Prostate gland (tissue), 2 donors: ENCODE results near the gene OLFM1. TPM values are rescaled to one million over a fixed set of nuclear protein-coding genes. Genes with fewer than 3 reads are reported as not detected.
"Not testable (repeated sequence)": the region's sequence is repeated elsewhere in the genome, so short reads cannot be mapped to it uniquely, and the experiment has no call there.

Experiments used
- DNase-seq: peaks from one replicate; pipeline ENCODE4 v3.0.0-alpha.2; 2019; ENCODE audit warnings: low spot score
- H3K27ac ChIP-seq, 2 donors: fragments of 200-600 bp; sonication (generic); 2 replicates each; pipeline ENCODE4 v1.5.1; 2017 to 2019
- H3K27me3 ChIP-seq: fragments of 200-600 bp; sonication (generic); replicated peaks from 2 replicates; pipeline ENCODE4 v1.5.1; 2019; ENCODE audit not compliant: insufficient read depth
- H3K36me3 ChIP-seq, 2 donors: fragments of 200-600 bp; sonication (generic); 1 replicate in 1 of 2; 2 replicates in 1 of 2; pipeline versions ENCODE4 v1.5.1 to v1.8.1; 2017 to 2019
- H3K4me1 ChIP-seq: fragments of 200-600 bp; sonication (generic); replicated peaks from 2 replicates; pipeline ENCODE4 v1.5.1; 2019
- H3K4me3 ChIP-seq, 2 donors: fragments of 200-600 bp; sonication (generic); 2 replicates each; pipeline ENCODE4 v1.5.1; 2017 to 2019
- H3K9me3 ChIP-seq: fragments of 200-600 bp; sonication (generic); 2 replicates; pipeline ENCODE4 v1.5.1; 2017
- POLR2A ChIP-seq: fragments of 450-650 bp; IDR thresholded peaks from one replicate; pipeline ENCODE4 v1.6.1; 2016; ENCODE audit warnings: antibody characterized with exemption, mild to moderate bottlenecking
- POLR2AphosphoS5 ChIP-seq: sonication (generic); formaldehyde crosslinking; IDR thresholded peaks from one replicate; pipeline ENCODE4 v1.6.1; 2017; ENCODE audit warnings: antibody characterized with exemption
- WGBS: methylation state at CpG from one replicate; pipeline ENCODE4 v1.1.5; 2018; 5-methylcytosine and 5-hydroxymethylcytosine counted together
- intact Hi-C: fragments of 100-400 bp; cut with DNase I; formaldehyde crosslinking; loops from one replicate; pipeline ENCODE4 v1.14.2; 2022
- total RNA-seq, 2 donors: library from RNA; depleted of rRNA; stranded (reverse); fragments of >200 nt; gene quantifications; one replicate each; pipeline ENCODE4 v1.1.0, GENCODE V29; 2016
- TF ChIP-seq, protein P1 (sequence below), 4 experiments: fragments of 200-600 bp in 2 of 4; fragments of 450-650 bp in 2 of 4; sonication (generic) in 2 of 4; IDR thresholded peaks; 1 replicate in 3 of 4; 2 replicates in 1 of 4; pipeline ENCODE4 v1.5.1; 2016 to 2019; ENCODE audit warnings: antibody characterized with exemption in 4 of 4, mild to moderate bottlenecking in 2 of 4, moderate library complexity in 2 of 4

OLFM1 gene
- total RNA-seq, 2 donors from 2014 or later: 11.7 to 23.3 TPM

- no peaks in the 10 kb centered on the region for H3K36me3 ChIP-seq
- TF ChIP-seq POLR2AphosphoS5: no peak
- no peak for TF ChIP-seq POLR2A
- H3K9me3 ChIP-seq: no peaks in the 10 kb centered on the region
- 82% methylated on average over 11 of the region's 11 CpGs for WGBS
- no peak overlapping the region for H3K27ac ChIP-seq
- intact Hi-C loops: no loop called here
- no peak overlapping the region for H3K4me3 ChIP-seq
- no peak for DNase-seq
- H3K4me1 ChIP-seq: no peaks in the 10 kb centered on the region
- no peaks in the 10 kb centered on the region for H3K27me3 ChIP-seq
Observed at GRCh38 chr9:135159801-135160200, 72.3 kb downstream of the OLFM1 start.

DNA sequence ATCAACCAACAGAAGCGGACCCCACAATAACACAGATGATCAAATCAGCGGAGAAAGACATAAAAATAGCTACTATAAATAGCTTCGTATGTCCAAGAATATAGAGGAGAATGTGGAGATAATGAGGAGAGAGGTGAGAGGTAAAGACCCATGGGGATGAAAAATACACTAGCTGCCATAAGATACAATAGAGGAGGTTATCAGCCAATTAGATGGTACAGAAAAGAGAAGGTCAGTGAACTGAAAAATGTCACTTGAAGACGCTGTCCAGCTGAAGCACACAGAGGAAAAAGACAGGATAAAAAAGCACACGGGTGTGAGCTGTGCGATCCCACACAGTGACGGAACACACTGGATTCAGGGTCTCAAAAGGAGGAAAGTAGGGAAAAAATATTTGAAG, 73.4 kb downstream of the OLFM1 start:
- DNase-seq: no peak
- H3K4me1 ChIP-seq: no peaks in the 10 kb centered on the region
- H3K27me3 ChIP-seq: no peaks in the 10 kb centered on the region
- no peaks in the 10 kb centered on the region for H3K9me3 ChIP-seq
- intact Hi-C loops: no loop called here
- H3K27ac ChIP-seq: no peak overlapping the region
- H3K36me3 ChIP-seq: no peaks in the 10 kb centered on the region
- H3K4me3 ChIP-seq: no peak overlapping the region
- TF ChIP-seq POLR2AphosphoS5 (no peak), POLR2A (no peak)
- TF ChIP-seq, protein P1, sequence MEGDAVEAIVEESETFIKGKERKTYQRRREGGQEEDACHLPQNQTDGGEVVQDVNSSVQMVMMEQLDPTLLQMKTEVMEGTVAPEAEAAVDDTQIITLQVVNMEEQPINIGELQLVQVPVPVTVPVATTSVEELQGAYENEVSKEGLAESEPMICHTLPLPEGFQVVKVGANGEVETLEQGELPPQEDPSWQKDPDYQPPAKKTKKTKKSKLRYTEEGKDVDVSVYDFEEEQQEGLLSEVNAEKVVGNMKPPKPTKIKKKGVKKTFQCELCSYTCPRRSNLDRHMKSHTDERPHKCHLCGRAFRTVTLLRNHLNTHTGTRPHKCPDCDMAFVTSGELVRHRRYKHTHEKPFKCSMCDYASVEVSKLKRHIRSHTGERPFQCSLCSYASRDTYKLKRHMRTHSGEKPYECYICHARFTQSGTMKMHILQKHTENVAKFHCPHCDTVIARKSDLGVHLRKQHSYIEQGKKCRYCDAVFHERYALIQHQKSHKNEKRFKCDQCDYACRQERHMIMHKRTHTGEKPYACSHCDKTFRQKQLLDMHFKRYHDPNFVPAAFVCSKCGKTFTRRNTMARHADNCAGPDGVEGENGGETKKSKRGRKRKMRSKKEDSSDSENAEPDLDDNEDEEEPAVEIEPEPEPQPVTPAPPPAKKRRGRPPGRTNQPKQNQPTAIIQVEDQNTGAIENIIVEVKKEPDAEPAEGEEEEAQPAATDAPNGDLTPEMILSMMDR (IDR thresholded peaks at IDR 0.05): no peak
- WGBS: 78% methylated on average over 7 of the region's 7 CpGs

DNA sequence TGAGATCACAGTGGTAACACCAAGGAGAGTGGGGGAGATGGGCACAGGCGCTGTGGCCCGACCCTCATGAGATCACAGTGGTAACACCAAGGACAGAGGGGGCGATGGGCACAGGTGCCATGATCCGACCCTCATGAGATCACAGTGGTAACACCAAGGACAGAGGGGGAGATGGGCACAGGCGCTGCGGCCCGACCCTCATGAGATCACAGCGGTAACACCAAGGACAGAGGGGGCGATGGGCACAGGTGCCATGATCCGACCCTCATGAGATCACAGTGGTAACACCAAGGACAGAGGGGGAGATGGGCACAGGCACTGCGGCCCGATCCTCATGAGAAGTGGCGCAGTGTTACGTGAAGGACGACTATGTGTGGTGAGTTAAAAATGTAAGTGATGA, 75.1 kb downstream of the OLFM1 start:
- H3K9me3 ChIP-seq, intact Hi-C loops, H3K27ac ChIP-seq, H3K27me3 ChIP-seq, H3K4me3 ChIP-seq, H3K4me1 ChIP-seq, H3K36me3 ChIP-seq, DNase-seq: not testable (repeated sequence)
- 90% methylated on average over 15 of the region's 15 CpGs for WGBS

- no peak for DNase-seq
- H3K4me1 ChIP-seq: no peaks in the 10 kb centered on the region
- no peak overlapping the region for H3K27ac ChIP-seq
- intact Hi-C loops: no loop called here
- H3K27me3 ChIP-seq: no peaks in the 10 kb centered on the region
- H3K36me3 ChIP-seq: no peaks in the 10 kb centered on the region
- H3K4me3 ChIP-seq: no peak overlapping the region
- 79% methylated on average over 11 of the region's 11 CpGs for WGBS
- no peaks in the 10 kb centered on the region for H3K9me3 ChIP-seq
- TF ChIP-seq POLR2AphosphoS5 (no peak), POLR2A (no peak)
- TF ChIP-seq, protein P1 (IDR thresholded peaks at IDR 0.05): no peak
Observed at GRCh38 chr9:135163023-135163780, 75.7 kb downstream of the OLFM1 start.

DNA sequence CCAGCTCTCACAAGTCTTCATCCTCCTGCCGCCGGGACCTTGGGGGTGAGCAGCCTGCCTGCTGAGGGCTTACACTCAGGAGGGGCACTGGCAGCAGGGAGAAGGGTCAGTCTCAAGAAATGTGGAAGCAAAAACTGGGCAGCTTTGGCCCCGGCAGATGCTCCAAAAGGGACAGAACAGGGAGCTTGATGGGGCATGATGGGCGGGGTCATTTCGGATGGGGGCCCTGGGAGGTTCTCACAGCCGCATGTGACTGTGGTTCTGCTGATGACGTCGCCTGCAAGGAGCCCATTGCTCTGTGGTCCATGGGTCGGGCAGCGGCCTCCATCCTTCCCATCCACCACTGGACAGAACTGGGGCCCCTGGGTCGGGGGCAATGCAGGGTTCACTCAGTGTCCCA, 76.6 kb downstream of the OLFM1 start:
- Histone ChIP-seq H3K9me3 (no peaks in the 10 kb centered on the region), H3K4me3 (no peak overlapping the region), H3K36me3 (no peaks in the 10 kb centered on the region), H3K27ac (no peak overlapping the region), H3K27me3 (no peaks in the 10 kb centered on the region), H3K4me1 (no peaks in the 10 kb centered on the region)
- TF ChIP-seq, protein P1 (IDR thresholded peaks at IDR 0.05): no peak
- no peak for TF ChIP-seq POLR2A
- no peak for TF ChIP-seq POLR2AphosphoS5
- no peak for DNase-seq
- 79% methylated on average over 11 of the region's 11 CpGs for WGBS
- intact Hi-C loops: no loop called here
